Hematopoietic multipotent progenitor cell treated with erythropoietin and hydrocortisone succinate and interleukin-3 and kit ligand, for 4 days (in vitro differentiated cells): ENCODE measurements around the gene ANKRD2.
"Not testable (repeated sequence)": the region's sequence is repeated elsewhere in the genome, so short reads cannot be mapped to it uniquely, and the experiment has no call there.

Experiments used
- DNase-seq: peaks from one replicate; pipeline ENCODE4 v3.0.0-alpha.2; 2015

The ANKRD2 gene

DNA sequence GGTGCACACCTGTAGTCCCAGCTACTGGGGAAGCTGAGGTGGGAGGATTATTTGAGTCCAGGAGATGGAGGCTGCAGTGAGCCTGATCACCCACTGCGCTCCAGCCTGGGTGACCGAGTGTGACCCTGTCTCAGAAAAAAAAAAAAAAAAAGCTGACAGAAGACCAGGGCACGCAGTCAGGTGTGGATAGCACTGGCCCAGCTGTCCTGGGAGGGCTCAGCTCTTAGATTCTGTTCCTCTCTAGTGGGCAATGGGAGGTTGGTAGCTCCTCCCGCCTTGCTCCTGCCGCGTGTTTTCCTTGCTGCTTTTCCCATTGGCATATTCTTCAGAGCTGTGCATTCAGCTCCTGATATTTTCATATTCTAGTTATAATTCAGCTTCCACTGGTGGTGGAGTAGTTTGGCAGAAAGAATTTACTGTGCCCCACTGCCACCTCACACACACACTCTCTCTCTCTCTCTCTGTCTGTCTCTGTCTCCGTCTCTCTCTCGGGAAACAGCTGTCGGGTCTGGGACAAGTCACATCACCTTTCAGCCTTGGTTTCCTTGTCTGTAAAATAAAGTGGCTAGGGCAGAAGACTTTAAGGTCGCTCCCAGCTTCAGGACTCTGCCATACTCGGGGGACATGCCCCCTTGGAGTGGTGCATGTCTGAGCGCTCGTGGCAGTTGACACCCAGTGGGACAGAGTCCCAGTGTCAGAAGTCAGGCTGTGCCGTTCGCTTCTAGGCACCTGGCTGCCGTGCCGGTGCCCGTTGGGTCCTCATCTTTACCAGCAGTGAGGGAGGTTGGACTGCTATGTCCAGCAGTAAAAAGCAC is 25.9 kb upstream of the ANKRD2 start:
- no peak for DNase-seq

DNA sequence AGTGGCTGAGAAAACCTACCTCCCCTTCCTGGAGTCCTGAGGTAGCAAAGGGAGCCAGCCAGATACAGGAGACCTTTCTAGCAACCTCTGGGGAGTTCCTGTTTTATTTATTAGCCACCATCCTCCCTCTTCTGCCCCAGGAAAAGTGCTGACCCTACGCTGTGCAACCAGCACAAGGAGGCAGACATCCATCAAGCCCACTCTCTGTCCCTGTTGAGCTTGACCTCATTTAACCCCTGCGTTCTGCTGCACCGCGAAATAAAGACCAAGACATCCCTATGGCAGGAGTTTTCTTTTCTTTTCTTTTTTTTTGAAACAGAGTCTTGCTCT is 25.3 kb upstream of the ANKRD2 start:
- DNase-seq, result no peak

DNA sequence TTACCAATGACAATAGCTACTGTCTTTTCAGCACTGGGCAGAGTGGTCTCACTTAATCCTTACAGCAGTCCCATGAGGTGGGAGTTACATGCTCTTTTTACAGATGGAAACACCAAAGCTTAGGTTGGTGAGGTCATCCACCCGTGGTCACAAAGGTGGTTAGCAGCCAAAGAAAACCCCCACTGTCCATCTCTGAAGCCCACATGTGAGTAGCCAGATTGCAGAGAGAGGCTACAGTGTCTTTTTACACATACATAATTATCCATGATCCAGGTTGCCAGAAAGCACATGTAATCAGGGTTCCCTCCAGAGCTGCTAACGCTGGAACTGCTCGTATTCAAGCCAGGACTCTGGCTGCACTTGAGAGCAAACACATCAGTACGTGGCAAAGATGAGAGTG is 24.6 kb upstream of the ANKRD2 start:
- DNase-seq, result no peak

DNA sequence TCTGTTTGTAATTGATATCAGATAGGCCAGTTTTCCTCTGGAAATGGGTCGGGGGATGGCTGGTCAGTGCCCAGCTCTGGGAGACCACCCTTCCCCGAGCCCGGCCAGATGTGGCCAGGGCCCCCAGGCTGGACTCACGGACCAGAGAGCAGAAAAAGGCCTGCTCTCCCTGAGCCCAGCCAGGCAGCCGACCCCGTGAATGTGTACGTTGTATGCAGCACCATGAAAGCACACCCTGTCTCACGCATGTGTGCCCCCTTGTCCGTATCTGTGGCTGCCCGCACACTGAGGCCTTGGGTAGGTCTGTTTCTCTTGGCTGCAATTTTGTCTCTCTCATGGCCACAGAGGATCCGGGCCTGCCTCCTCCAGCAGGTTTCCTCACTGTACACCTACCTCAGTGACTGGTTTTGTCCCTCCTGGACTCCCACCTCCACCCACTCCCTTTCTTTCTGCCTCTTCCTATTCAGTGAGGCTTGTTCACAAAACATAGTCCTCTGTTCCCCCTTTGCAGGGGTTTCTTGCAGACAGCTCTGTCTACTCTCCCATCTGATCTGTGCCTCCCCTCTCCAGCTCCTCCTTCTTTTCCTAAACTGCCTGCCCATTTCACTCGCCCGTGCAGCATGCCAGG is 23.6 kb upstream of the ANKRD2 start:
- no peak for DNase-seq

DNA sequence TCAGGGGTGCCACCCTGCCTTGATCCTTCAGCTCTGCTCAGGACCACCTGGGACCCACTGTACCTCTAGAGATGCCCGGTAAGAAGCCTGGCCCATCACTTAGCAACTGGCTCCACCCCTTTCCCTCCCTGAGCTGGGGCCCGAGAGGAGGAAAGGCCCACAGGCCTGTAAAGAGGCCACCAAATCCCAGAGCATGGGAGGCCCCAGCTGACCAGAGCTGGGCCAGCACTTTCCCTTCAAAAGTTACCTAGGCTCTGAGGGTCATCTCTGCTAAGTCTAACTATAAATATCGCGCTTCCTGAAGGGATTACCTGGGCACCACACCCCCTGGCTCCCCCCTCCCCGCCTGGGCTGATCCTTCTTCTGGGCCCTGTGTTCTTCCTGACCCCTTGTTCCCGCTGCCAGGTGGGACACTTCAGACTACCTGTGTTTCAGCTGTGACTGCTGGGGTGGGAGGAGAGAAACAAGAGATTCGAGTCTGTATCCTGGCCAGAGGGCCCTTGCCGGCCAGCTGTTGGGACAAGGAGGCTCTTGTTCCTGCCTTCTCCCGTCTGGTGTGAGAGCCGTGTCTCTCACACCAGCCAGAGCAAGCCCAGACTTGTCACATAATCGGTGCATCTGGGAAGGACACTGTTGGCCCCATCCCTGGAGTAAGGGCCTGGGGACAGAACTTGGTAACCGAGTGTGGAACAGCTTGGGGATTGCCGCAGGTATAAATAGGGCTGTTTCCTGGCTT is 22.8 kb upstream of the ANKRD2 start:
- no peak for DNase-seq

DNA sequence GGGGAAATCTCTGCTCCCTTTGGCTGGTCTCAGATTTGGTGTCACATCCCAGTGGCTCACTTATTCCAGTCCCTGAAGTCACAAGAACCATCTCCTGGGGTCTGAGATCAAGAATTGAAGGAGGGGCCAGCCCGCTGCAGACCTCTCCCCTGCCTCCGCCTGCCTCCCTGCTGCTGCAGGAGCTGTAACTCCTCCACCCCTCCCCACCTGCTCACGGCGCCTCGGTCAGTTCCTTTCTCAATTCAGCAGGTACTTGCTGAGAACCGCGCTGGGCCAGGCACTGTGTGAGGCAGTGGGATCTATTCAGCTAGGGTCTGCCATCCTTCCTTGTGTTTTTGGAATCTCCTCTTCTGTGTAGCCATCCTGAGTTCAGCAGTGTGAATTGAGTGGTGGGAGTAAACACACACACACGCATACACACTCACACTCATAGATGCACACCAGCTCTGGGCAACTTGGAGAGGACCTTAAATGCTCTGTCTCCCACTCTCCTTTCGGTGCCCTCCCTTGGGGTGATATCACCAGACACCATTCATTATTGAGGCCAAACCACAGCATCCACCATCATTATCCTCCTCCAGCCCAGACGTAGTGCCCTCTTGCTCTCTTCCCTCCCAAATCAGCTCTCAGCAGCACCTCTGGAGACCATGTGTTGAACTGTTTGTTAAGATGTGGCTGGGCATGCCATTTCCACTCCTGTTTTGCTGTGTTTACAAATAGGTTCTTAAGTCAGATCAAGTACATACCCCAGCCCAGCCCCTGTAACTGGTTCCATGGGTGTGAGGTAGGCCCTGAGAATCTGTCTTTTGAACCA is 22.0 kb upstream of the ANKRD2 start:
- DNase-seq, result peak; percentile 44

DNA sequence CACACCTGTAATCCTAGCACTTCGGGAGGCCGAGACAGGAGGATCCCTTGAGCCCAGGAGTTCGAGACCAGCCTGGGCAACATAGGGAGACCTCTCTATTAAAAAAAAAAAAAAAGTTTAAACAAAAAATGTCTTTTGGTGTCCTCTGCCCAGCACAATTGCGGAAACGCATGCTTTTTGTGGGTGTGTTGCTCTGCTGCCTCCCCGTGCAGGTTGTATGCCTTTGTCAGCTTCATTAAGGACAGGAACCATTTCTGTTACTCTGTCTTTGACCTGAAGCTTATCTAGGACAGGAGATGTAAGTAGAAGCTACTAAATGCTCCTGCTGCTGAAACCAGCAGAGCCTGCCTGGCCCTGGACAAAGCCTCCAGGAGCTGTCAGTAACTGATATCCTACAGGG is 21.3 kb upstream of the ANKRD2 start:
- no peak for DNase-seq

DNA sequence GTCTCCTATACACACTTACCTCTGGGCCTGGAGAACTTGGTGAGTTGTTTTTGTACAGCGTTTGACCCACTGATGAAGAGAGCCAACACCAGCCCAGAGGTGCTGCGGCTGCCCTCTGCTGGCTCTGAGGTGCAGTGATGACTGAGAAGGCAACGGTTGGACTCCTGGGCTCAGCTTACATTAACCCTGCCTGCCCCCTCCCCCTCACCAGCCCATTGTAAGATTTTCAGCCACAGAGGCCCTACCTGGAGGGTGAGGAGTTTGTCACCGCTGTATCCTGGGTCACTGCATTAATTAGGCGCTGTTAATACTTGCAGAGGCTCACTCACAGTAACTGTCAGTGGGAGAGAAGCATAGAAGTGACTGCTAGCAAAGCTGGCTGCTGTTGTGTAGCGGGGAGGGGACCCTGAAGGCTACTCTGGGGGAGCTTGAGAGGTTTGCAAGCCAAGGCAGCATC is 19.0 kb upstream of the ANKRD2 start:
- DNase-seq, result peak; percentile 74

DNA sequence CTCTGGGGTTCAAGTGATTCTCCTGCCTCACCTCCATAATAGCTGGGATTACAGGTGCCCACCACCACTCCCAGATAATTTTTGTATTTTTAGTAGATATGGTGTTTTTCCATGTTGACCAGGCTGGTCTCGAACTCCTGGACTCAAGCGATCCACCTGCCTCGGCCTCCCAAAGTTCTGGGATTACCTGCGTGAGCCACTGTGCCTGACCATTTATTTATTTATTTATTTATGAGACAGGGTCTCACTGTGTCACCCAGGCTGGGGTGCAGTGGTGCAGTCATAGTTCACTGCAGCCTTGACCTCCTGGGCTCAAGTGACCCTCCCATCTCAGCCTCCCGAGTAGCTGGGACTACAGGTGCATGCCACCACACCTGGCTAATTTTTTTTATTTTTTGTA is 18.2 kb upstream of the ANKRD2 start:
- DNase-seq, result not testable (repeated sequence)

DNA sequence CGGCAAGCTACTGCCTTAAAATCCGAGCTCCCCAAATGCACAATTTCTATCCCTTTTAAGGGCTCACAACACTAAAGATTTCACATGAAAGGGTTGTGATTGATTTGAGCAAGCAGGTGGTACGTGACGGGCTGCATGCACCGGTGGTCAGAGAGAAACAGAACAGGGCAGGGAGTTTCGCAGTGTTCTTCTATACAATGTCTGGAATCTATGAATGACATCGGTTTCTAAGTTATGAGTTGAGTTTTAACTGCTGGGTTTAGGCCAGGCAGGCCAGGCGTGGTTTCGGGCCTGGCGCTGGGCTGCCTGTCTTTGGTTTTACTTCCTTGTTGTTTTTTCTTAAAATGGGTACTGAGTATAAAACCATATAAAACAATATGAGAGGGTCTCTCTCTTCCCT is 17.0 kb upstream of the ANKRD2 start:
- not testable (repeated sequence) for DNase-seq

DNA sequence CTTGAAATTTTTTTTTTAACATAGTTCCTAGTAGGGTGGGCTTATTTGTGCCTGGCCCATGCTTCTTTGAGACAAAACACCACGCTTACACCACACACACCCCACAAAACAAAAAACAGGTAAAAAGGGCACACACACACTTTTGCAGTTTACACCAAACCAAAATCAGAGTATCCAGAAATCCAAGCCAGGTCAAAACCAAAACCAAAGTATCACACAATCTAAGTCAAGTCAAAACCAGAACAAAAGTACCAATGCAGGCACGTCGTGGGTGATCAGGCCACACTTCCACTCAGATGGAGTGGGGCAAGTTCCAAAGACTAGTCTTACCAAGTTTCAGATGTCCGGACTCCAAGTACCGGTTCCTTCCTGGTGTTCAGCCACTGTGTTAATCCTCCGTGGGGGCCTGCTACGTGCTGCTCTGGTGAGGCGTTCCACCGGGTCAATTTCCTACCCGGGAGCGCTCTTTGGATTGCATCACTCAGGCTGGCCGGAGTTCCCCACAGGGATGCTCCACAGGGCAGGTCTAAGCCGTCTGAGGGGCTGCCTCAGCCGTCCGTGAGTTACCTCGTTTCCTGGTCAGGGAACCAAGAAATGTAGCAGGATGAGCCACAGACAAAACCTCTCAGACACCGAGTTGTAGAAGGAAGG is 11.7 kb upstream of the ANKRD2 start:
- not testable (repeated sequence) for DNase-seq

DNA sequence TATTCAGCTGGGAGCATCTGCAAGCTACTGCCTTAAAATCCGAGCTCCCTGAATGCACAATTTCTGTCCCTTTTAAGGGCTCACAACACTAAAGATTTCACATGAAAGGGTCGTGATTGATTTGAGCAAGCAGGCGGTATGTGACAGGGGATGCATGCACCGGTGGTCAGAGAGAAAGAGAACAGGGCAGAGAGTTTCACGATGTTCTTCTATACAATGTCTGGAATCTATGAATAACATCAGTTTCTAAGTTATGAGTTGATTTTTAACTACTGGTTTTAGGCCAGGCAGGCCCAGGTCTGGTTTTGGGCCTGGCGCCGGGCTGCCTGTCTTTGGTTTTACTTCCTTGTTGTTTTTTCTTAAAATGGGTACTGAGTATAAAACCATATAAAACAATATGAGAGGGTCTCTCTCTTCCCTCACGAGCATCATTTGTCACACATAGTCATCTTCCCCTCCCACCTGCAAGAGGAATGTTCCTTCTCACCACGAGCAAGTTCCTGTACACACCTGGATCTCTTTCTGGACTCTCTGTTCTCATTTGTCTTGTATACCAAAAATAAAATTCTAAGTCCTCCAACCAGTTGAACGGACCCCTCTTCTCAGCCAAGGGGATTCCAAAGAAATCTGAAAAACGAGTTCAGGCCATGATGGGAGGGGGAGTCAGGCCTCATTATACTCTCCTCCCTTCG is 11.0 kb upstream of the ANKRD2 start:
- DNase-seq, result not testable (repeated sequence)

DNA sequence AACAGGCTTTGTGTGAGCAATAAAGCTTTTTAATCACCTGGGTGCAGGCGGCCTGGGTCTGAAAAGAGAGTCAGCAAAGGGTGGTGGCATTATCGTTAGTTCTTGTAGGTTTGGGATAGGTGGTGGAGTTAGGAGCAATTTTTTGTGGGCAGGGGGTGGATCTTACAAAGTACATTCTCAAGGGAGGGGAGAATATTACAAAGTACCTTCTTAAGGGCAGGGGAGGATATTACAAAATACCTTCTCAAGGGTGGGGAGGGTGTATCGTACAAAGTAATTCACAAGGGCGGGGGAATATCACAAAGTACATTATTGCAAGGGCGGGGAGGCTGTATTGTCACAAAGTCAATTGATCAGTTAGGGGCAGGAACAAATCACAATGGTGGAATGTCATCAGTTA is 10.2 kb upstream of the ANKRD2 start:
- DNase-seq, result not testable (repeated sequence)

DNA sequence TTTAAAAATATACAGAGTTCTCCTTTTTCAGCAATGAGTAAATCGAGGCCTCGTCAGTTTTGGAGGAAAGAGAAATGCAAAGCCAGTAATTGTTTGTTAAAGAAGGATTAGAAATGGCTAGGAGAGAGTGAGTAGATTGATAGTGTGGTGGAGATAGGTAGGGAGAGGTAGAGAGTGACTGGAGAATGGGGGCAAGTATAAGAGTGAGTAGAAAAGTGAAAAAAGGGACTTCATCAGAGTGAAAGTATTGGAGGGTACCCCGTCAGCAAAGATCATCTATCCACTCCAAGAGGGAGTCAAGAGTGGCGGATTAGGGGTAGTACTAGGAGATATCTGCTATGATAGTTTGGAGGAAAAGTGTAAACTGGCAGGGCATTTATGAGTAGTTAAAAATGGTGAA is 9.2 kb upstream of the ANKRD2 start:
- no peak for DNase-seq

DNA sequence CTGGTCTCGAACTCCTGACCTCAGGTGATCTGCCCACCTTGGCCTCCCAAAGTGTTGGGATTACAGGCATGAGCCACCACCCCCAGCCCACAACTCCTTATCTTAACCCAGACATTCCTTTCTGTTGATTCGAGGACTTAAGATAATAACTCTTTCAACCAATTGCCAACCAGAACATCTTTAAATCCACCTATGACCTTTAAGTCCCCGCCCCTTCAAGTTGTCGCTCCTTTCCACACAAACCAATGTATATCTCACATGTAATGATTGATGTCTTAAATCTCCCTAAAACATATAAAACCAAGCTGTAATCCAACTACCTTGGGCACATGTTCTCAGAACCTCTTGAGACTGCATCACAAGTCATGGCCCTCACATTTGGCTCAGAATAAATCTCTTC is 7.8 kb upstream of the ANKRD2 start:
- peak; percentile 28 for DNase-seq

DNA sequence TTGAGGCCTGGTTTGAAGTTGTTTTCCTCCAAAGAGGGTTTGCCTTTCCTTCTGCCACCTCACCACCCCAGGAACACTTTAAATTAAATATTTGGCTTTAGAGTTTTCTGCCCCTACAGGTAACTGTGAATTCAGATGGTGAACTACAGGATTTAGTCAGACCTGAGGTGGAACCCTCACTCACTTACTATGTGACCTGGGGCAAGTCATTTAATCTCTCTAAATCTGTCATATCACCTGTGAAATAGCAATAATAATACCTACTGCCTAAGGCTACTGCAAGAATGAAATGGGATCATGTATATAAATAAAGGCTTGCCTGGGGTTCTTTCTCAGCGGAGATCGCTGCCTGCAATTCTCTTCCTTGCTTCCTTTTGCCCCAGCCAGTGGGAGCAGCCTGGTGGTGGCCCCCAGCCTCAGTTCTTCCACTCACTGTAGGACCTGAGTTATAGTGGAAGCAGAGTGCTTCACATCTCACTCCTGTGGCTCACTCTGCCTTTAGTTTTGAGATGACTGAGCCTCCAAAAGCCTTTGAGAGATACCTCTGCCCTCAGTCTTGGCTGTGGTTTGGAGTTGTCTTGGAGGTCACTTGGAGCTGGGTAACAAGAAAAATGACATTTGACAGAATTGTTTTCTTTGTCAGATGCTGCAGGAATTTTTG is 6.1 kb upstream of the ANKRD2 start:
- DNase-seq, result no peak

DNA sequence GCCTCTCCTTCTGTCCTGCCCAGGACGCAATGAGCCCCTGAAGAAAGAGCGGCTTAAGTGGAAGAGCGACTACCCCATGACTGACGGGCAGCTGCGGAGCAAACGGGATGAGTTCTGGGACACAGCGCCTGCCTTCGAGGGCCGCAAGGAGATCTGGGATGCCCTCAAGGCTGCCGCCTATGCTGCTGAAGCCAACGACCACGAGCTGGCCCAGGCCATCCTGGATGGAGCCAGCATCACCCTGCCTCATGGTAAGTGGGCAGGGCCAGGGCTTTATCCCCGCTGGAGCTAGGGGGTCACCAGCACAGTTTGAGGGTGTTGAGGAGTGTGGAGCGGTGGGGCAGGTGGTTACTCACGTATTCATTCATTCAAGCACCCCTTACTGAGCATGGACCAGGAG is 4.7 kb upstream of the ANKRD2 start:
- no peak for DNase-seq

DNA sequence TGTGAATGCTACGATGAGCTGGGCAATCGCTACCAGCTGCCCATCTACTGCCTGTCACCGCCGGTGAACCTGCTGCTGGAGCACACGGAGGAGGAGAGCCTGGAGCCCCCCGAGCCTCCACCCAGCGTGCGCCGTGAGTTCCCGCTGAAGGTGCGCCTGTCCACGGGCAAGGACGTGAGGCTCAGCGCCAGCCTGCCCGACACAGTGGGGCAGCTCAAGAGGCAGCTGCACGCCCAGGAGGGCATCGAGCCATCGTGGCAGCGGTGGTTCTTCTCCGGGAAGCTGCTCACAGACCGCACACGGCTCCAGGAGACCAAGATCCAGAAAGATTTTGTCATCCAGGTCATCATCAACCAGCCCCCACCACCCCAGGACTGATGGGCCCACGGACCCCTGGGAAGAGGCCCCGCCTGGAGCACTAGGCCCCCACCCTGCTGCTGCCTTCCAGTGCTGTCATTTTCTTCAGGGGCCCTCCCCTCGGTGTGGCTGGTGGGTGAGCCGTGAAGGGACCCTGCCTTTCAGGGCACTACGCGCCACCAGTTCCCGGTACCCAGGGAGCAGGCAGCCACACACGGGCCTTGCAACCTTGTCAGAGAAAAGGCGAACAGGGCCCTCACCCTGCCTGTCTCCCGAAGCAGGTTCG is 2.3 kb upstream of the ANKRD2 start:
- DNase-seq, result no peak

DNA sequence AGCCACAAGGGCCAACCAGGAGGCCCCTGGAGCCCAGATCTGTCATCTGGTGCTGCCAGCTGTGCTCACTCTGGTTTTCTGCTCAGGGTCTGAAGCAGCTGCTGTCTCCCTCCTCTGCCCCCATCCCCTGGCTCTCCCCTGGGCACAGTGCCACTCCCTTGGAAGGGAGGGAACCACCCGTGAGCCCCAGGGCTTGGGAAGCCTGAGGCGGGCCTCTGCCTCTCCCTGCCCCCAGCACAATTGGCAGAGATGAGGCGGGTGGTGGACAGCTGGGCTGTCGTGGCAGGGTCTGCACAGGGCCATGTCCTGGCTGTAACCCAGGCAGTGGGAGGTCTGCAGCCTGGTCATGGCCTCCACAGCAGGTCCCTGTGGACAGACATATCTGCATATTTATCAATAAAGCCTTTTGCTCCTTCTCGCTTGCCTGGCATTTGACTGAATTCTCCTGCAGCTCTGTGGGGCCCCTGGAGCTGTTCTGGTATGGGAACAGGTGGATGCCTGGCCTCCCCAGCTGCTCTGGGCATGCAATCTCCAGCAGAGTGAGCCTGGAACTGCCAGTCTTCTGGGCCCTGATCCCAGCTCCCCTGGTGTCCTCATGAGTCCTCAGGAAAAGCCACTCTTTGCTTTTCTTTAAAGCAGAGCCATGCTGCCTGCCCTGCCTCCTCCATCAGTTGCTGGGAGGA is 1.6 kb upstream of the ANKRD2 start:
- DNase-seq, result no peak

DNA sequence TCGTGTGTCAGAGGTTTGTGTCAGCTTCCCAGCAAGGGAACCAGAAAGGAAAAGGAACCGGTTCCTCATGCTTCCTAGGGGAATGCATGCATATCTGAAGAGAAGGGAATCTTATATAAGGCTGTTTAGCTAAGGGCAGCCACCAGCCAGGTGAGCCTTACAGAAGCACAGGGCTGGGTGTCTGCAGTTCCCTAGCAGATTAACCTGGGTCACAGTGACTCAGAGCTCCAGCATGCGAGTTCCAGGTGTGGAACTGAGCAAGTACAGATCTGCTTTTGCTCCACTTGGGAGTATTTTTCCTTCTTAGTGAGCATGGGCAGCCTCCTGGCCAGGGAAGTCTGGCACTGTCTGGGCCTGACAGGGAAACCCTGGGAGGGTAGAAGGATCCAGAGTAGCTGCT is 957 bp upstream of the ANKRD2 start:
- DNase-seq, result no peak
